Nephron progenitor cell (in vitro differentiated cells): ENCODE measurements around the gene SLC22A15.
A peak's percentile ranks its signal among the peaks of the same experiment; 100 is the strongest.

Source experiments
- DNase-seq: peaks from one replicate; pipeline ENCODE4 v3.0.0; 2021
- H3K27ac Mint-ChIP-seq: 2 replicates; pipeline ENCODE4 v1.8.0; 2021; ENCODE audit warnings: mild to moderate bottlenecking, moderate library complexity, mixed read lengths
- H3K27me3 Mint-ChIP-seq: 2 replicates; pipeline ENCODE4 v1.8.0; 2021; ENCODE audit warnings: mild to moderate bottlenecking, low read depth, mixed read lengths; ENCODE audit not compliant: poor library complexity
- H3K36me3 Mint-ChIP-seq: 2 replicates; pipeline ENCODE4 v1.8.0; 2021; ENCODE audit warnings: low read depth, mixed read lengths
- H3K4me1 Mint-ChIP-seq: 2 replicates; pipeline ENCODE4 v1.8.0; 2021; ENCODE audit warnings: mixed read lengths
- H3K4me3 Mint-ChIP-seq: 2 replicates; pipeline ENCODE4 v1.8.0; 2021; ENCODE audit warnings: mild to moderate bottlenecking, moderate library complexity, mixed read lengths
- H3K9me3 Mint-ChIP-seq: 2 replicates; pipeline ENCODE4 v1.8.0; 2021; ENCODE audit warnings: mild to moderate bottlenecking, moderate library complexity, mixed read lengths
- TF ChIP-seq, protein P1 (sequence below): fragments of 200-600 bp; sonication (generic); IDR thresholded peaks from 2 replicates; pipeline ENCODE4 v1.5.0; 2021; ENCODE audit warnings: antibody characterized with exemption

SLC22A15 gene

DNA sequence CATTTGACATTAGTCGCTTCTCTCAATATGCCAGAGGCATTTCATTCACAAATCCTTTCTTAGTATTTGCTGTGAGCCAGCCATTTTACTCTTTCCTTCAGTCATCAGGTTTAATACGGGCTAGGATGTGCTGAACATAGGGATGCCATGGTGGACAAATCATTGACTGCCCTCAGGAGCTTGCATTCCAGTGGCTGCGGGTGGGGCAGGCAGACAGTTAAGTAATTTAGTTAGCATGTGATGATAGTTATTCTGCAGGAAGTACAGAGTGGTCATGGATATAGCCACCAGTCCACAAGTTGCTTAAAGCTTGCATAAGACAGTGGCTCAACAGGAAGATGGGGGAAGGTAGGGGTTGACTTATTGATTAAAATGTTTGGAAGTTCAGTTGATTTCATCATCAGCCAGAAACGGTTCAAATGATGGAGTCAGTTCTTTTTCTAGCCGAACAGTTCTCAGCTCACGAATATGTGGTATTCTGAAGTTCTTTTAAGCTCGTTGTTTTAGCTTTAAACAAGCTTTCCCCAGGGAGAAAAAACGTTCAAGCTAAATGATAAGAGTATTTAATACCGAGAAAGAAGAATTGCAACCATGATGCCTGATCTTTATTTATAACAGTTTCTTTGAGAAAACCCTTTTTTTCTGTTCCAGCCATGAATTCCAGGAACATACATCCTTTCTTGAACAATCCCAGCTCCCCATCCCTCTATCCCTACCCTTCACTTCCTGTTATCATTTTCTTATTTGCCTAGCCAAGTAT, 1.4 kb downstream of the SLC22A15 start:
- Mint-ChIP-seq H3K9me3 (no peaks in the 10 kb centered on the region), H3K27ac (peak overlapping the region; percentile 24), H3K27me3 (peaks cover 29% of the 10 kb centered on the region), H3K4me1 (peaks cover 13% of the 10 kb centered on the region), H3K4me3 (peak overlapping the region; percentile 80), H3K36me3 (no peaks in the 10 kb centered on the region)
- TF ChIP-seq, protein P1, sequence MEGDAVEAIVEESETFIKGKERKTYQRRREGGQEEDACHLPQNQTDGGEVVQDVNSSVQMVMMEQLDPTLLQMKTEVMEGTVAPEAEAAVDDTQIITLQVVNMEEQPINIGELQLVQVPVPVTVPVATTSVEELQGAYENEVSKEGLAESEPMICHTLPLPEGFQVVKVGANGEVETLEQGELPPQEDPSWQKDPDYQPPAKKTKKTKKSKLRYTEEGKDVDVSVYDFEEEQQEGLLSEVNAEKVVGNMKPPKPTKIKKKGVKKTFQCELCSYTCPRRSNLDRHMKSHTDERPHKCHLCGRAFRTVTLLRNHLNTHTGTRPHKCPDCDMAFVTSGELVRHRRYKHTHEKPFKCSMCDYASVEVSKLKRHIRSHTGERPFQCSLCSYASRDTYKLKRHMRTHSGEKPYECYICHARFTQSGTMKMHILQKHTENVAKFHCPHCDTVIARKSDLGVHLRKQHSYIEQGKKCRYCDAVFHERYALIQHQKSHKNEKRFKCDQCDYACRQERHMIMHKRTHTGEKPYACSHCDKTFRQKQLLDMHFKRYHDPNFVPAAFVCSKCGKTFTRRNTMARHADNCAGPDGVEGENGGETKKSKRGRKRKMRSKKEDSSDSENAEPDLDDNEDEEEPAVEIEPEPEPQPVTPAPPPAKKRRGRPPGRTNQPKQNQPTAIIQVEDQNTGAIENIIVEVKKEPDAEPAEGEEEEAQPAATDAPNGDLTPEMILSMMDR: no peak
- DNase-seq: no peak

DNA sequence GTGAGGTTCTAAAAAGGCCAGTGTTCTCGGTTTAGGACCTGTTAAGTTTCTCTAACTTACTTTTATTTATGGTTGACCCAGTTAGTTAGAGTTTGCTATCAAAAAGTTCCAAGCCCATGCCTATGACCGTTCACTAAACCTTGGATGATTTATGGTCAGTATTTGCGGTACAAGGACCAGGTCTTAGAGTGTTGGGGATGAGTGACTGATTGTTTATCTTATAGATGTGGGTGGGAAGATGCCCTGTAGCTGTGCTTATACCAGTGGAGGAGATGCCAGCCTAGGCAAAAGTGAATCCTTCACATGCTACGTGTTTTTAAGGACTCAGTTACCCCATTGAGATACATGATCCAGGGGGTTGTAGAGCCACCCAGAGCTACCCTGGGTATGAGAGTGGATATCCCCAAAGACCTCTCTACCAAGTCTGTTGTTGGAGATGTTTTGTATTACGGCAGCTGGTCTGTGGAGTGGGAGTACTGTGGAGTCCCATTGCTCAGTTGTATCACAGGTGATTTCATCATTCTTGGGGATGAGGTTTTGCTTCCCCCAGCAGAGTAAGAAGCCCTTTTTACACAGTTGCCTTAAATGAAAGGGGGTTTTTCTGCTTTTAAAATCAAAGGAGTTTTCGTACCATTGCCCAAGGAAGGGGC, 2.1 kb downstream of the SLC22A15 start:
- no peak for DNase-seq
- H3K36me3 Mint-ChIP-seq: no peaks in the 10 kb centered on the region
- no peak overlapping the region for H3K4me3 Mint-ChIP-seq
- peaks cover 13% of the 10 kb centered on the region for H3K4me1 Mint-ChIP-seq
- TF ChIP-seq, protein P1: no peak
- H3K27me3 Mint-ChIP-seq: peaks cover 26% of the 10 kb centered on the region
- no peak overlapping the region for H3K27ac Mint-ChIP-seq
- no peaks in the 10 kb centered on the region for H3K9me3 Mint-ChIP-seq

DNA sequence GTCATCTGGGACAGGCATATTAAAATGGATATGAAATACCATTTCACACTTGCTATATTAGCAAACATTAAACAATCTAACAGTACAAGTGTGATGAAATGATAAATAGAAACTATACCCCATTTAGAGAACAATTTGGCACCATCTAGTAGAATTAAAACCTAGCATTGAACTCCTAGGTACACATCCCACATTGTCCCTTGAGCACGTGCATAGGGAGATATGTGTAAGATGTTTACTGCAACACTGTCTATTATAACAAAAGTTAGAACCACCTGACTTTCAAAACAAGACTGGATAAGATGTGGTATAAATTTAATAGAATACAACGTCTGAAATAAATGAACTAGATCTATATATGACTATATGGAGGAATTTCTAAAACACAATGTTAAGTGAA, 3.8 kb downstream of the SLC22A15 start:
- H3K27ac Mint-ChIP-seq: no peak overlapping the region
- H3K9me3 Mint-ChIP-seq: no peaks in the 10 kb centered on the region
- H3K4me3 Mint-ChIP-seq: no peak overlapping the region
- H3K27me3 Mint-ChIP-seq: peaks cover 20% of the 10 kb centered on the region
- no peak for DNase-seq
- H3K4me1 Mint-ChIP-seq: peaks cover 13% of the 10 kb centered on the region
- H3K36me3 Mint-ChIP-seq: no peaks in the 10 kb centered on the region
- TF ChIP-seq, protein P1: no peak

DNA sequence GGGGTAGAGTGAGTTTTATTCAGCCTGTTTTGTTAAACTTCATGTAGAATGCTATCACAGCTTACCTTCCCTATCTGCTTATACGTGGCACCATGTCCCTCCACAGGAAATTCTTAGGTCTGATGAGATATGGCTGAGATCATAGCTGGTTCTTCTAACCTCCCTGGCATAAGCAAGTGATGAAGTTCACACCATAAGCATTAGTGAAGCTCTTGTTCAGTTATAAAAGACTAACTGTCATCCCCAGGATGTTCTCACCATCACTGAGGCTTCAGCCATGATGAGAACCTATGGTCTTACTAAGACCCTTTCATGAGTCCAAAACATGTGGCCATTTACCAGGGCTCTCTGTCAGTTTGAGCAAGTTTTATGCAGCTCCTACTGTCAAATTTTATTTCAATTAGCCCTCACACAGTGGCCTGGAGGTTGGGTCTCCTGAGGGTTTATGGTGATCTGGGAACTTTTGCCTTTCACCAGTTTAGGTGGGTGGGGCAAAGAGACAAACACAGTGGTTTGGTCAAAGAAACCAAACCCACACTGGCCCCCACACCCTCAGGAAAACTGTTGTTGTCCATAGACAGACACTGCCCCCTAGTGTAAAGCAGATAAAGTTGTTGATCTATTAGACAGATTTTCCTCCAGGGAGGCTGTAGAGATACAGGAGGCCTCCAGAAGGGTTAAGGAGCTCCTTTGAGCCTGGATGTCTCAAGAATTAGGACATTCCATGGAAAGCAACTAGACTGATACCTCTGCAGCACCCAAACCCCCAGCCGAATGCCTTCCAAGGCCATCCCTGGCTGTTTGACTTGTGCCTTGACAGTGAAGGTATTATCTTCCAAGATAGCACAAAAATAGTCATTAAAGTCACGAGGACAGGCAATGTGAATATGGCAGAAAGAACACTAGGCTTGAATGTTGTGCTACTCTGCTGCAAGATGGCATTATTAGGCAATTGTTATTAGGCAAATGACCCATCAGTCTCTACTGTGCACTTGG, 5.0 kb downstream of the SLC22A15 start:
- no peak overlapping the region for H3K27ac Mint-ChIP-seq
- peak; percentile 39 for DNase-seq
- H3K4me3 Mint-ChIP-seq: no peak overlapping the region

DNA sequence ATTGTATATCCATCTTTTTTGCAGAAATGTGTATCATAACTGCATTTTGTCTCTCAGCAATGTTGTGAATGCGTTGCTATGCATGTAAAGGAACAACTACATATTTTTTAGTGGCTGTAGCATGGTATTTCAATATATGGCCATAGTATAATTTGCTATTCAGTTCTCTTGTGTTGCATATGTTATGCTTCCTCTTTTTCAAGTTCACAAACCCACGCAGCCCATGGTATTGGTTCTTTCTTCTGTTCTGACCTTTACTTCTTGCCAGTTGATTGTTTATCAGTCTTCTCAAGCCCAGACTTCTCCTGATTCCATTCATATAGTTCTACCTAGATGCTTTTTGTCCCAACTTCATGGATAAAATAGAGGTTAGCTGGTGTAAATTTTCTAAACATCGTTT, 6.1 kb downstream of the SLC22A15 start:
- peaks cover 4% of the 10 kb centered on the region for H3K27me3 Mint-ChIP-seq
- TF ChIP-seq, protein P1: no peak
- no peak for DNase-seq
- no peaks in the 10 kb centered on the region for H3K9me3 Mint-ChIP-seq
- no peak overlapping the region for H3K4me3 Mint-ChIP-seq
- H3K27ac Mint-ChIP-seq: no peak overlapping the region
- no peaks in the 10 kb centered on the region for H3K36me3 Mint-ChIP-seq
- H3K4me1 Mint-ChIP-seq: peaks cover 4% of the 10 kb centered on the region

More for the DNA sequence above, 5.0 kb downstream of the SLC22A15 start:
- Mint-ChIP-seq H3K4me1 (peaks cover 9% of the 10 kb centered on the region), H3K27me3 (peaks cover 9% of the 10 kb centered on the region), H3K9me3 (no peaks in the 10 kb centered on the region), H3K36me3 (no peaks in the 10 kb centered on the region)
- TF ChIP-seq, protein P1: peak; percentile 74
